Right hindlimb (tissue), 1 donor: ENCODE data around the gene RFTN1.
"Not testable (repeated sequence)": the region's sequence is repeated elsewhere in the genome, so short reads cannot be mapped to it uniquely, and the experiment has no call there.

Experiments used
- DNase-seq: peaks from one replicate; pipeline ENCODE4 v3.0.0-alpha.2; 2018

The RFTN1 gene

DNA sequence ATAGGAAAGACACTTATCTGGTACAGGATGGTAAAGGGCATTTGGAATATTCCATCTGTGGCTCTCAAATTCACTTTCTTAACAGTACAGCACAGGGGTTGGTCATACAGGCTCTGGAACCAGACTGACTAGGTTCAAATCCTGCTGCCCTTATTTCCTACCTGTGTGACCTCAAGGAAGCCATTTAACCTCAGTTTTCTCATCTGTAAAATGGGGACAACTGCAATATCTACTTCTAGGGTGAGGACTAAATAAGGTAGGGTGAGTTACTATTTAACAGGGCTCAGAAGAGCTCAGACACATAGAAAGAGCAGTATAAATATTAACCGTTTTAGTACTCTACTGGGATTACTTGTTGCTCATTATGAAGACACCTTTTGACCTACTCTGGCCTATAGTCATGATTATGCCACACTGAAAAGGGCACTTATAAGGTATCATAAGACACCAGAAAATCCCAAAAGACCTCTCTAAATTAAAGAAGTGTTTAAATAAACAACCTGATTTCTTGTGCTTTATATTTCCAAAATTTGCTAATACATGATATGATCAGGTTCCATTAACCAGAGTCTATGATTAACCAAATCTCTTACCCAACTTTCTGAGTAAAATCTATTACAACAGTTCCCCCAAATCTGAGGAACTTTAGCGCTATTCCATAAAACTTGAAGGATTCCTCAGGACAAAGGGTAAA lies 6.5 kb downstream of the RFTN1 start:
- no peak for DNase-seq

DNA sequence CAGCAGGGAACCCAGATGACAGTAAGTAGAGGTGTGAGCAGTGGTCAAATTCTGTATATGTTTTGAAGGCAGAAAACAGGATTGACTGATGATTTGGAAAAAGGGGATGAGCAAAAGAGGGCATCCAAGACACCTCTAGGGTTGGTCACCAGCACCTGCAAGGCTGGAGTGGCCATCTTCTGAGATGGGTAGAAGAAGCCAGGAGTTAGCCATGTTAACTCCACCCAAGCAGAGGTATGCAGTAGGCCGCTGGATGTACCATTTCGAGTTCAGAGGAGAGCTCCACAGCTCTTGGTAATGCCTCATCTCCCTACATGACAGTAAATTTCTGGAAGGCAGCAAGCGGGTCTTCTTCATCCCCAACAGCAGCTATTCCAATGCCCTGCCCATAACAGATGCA lies 7.0 kb downstream of the RFTN1 start:
- DNase-seq: no peak

DNA sequence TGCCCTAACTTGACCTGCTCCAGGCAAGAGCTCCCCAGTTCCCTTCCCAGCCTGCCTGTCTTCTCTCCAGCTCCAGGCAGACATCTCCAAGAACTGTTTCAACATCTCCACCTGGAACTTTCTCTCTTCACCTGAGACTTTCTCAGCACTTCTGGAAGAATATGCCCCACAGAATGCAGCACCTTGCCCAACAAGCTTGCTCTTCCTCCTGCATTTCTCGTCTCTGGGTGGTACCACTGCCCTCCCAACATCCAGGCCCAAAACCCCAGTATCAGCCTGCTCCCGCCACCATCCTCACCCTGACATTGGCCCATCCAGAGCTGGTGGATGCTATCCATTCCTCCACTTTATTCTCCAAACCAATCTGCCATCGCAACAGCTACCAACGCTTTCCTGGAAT lies 8.8 kb downstream of the RFTN1 start:
- DNase-seq: no peak

DNA sequence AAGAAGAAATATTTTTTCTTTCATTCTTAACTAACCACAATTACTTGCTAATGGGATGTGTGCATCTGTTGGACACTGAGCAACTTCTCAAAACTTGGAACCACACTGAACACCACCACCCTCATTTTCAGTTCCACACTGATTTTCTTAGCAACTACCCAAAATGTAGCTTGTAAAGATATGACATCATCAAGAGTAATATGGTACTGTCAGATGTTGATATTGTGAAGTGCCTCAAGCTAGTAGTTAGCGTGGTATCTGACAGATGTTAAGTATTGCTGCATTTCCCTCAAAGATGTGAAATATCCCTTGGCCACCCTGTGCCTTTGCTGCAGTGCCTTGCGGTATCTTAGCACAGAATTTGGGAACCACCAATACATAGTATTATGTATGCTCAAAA lies 9.3 kb downstream of the RFTN1 start:
- no peak for DNase-seq

DNA sequence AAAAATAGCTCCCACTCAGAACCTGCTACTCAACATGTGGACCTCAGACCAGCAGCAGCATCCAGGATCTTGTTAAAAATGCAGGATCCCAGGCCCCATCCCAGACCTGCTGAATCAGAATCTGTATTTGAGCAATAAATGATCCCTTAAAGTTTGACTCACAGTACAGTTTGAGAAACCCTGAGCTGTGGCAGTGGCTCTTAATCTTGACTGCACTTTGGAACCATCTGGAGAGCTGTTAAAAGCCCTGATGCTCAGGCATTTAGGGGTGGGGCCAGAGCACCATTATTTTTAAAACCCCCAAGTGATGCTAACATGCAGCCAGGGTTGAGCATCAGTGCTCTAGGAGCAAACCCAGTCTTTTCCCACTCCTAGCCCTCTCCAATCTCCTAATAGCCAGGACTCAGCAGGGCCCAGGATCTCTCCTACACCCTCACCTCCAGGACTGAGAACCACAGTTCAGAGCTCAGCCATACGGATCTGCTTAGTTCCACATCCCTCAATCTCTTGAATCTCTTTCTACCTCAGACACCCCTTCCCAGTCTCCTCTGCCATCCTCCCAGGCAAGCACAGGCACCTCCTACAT lies 10.2 kb downstream of the RFTN1 start:
- DNase-seq: no peak

DNA sequence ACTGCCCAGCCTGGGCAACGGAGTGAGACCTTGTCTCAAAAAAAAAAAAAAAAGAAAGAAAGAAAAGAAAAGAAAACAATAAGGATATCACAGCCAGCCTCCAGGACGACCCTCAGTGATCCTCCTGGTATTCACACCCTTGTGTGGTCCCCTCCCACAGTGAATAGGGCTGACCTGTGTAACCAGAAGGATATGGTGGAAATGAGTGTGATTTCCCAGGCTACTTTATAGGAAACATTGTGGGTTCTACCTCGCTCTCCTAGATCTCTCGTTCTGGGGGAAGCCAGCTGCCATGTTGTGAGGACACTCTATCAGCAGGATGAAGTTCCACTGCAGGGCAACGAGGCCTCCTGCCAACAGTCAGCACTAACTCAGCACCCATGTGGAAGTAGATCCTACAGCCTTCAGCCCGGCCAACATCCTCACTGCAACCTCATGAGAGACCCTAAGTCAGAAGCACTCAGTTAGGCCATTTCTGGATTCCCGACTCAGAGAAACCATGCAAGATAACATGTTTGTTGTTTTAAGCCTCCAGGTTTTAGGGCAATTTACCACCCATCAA lies 11.1 kb downstream of the RFTN1 start:
- DNase-seq: no peak

DNA sequence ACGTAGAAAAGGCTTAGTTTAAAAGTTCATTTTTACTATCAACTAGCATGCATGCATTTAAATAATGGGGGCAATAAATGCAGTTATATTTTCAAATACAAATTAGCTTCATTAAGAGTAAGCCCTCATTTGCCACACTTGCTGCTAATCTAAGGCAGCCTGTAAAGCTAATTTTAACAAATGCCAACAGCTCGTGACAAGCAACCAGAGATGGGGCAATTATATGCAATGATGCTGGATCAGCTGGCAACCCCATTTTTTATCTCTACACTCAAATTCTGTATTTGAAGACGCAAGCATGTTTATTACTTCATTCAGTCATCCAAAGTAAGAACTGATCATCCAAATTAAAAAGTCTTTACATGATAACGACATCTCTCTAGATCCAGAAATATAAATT lies 12.1 kb downstream of the RFTN1 start:
- DNase-seq: no peak

DNA sequence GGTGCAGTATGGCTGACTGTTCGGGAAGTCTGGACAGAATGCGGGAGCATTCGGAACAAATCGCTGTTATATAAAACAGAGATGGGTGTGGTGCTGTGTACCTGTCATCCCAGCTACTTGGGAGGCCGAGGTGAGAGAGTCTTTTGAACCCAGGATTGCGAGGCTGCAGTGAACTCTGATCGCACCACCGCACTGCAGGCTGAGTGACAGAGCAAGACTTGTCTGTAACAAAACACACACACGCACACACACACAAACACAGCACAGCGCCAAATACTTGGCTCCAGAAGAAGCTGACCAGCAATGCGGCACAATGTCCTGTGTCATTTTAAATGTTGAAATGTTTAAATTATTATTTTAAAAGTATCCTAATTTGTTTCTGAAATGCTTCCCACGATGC lies 12.6 kb downstream of the RFTN1 start:
- no peak for DNase-seq

DNA sequence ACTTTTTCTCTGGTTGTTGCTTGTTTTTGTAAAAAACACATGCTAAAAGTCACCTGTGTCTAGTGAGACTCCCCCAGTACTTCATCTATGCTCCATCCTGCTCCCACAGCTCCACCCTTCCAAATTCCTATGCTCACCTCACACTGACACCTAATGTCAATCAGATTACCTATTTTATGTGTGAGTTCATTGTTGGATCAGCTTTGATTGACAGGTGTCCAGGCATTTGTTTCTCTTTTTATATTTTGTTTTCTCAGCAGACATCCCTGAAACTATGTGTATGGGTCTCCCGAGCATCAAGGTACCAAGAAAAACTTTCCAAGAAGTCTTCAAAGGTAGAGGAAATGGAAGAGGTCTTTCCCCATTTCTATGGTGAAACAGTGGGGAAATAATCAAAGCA lies 13.4 kb downstream of the RFTN1 start:
- no peak for DNase-seq

DNA sequence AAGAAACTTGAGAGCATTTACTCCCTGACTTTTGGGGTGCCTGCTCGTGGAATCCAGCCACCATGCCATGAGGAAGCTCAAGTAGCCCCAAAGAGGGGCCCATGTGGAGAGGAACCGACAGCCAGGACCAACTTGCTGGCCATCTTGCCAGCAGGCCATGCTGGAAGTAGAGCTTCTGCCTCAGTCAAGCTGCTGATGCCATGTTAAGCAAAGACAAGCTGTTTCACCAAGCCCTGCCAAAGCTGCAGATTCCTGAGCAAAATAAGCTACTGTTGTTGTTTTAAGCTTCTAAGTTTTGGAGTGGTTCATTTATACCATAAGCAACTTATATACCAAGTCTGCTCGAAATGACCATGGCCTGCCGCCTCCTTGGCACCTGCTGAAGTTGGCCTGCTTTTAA lies 14.1 kb downstream of the RFTN1 start:
- DNase-seq: no peak

DNA sequence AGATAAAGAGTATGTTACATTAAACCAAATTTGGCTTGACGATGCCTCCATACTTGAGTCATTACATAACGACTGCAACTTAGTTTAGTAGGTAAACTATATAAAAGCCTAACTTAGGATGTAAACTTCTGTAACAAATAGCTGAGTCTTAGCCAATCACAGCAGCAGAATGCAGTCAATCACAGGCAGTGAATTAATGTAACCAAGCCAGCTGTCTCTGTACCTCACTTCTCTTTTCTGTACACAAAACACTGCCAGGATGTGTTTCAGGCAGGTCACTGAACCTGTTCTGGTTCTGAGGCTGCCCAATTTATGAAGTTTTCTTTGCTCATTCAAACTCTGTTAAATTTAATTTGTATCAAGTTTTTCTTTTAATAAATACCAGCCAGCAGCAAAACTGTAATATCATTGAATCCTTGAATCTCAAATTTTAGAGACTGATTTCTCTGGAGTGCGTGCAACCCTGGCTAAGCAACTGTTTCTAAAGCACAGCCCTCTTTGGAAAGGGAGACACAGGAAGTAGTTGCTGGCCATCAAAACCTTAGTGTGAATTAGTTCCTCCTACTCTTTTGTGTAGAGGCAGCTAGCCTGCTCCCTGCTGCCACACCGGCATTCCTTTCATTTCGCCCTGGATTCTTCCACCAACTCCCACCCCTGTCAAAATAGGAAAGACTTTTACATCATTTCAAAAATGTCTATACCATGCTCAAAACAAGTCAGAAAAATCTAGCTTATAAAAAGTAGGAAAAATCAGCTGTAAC lies 15.2 kb downstream of the RFTN1 start:
- DNase-seq: no peak

DNA sequence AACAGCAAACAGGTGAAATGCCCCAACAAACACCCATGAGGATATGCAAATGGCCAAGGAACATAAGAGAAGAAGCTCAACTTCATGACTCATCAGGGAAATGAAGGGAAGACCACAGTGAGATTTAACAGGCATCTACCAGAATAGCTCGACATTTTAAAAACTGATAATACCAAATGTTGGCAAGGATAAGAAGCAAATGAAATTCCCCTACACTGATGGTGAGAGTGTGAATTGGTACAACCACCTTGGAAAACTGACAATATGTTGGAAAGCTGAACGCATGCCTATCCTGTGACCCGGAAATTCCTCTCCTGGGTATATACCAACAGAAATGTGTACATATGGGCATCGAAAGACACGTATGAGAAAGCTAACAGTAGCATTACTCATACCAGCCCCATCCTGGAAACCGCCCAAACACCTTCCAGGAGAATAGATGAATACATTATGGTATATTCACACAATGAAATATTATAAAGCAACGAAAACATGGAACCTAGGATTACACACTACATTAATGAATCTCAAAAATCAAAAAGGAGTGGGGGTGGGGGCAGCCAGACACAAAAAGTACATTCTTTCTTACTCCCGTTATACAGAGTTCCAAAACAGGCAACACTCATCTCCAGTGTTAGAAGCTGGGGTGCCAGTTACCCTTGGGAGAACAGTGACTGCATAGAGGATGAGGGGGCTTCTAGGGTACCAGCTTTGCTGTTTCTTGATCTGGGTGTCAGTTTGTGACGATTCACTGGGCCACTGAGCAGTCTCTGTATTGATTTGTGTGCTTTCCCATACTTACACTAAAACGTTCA lies 16.9 kb downstream of the RFTN1 start:
- DNase-seq: no peak

DNA sequence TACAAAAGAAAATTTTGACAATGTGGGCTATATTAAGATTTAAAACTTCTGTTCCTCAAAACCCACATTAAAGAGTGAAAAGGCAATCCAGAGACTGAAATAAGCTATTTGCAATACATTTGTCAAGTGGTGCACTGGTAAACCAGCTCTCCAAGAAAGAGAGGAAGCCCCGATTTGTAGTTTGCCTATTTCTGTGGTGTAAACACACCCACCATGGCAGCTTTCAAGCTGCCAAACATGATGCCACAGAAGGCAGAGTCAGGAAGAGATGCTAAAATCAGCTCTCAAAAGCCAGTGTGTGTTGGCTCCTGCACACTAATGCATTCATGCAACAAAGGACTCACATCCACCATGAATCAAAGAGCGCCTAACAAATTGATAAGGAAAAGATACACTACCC lies 17.5 kb downstream of the RFTN1 start:
- no peak for DNase-seq

DNA sequence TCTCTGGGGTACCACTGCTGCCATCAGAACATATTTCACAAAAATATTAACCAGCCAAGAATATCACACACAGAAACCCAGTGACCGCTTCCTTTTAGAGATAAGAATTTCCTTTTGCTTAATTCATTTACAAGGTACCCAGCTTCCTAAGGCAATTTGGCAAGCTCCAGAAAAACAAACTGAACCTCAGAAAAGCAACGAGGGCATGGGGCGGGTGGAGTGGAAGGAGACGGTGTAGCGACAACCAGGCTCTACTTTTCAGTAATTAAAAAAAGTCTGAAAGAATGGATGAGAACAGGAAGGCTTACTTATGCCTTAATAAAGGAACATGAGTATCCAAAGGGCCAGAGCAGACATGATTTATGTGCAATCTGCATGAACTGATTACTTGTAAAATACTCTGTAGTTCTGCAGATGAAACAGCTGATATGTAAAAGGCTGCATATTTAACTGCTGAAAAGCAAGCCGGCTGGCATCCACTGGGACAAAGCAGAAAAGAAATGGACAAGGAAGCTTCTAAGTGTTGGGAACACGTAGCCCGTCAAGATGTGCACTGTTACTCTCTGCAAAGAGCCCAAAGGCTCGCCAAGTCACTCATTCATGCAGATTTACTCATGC lies 18.6 kb downstream of the RFTN1 start:
- no peak for DNase-seq

DNA sequence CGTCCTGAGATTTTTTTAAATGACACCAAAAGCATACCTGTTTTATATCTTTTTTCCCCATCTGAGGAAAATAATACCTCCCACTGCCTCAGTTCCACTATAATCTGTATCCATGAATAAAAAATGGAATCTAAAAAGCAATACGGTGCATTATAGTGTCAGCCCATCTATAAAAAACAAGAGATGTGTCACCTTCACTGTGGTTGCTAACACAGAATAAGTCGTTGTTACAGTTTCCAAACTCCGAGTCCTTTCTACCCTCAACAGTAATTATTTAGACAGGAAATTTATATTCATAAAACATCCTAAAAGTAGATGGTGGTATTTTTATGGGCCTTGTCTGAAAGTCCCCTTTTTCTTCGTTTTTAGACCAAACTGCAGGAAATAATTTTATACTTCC lies 19.4 kb downstream of the RFTN1 start:
- no peak for DNase-seq

DNA sequence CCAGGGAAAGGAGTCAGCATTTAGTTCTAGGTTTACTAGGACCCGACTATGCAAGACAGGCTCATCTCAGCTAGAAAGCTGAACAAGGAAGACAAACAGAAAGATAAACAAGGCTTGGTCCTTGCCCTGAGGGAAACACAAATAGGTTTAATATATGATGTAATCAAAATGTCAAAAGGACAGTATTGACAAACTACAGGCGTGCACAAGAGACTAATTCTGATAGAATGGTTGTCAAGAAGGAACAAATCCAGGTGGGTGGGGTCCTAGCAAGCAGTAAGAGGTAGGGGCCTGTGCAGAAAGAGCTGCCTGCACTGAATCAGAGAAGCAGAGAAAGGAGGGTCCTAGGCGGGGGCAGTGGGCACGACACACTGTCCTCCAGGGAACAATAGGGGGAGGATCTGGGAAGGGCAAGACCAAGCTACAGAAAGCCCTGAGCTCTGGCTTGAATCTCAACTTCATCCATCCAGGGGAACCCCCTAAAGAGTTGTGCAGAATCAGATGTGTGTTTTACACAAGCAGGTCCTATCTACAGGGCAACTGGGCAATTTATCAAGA lies 23.4 kb downstream of the RFTN1 start:
- DNase-seq: no peak

DNA sequence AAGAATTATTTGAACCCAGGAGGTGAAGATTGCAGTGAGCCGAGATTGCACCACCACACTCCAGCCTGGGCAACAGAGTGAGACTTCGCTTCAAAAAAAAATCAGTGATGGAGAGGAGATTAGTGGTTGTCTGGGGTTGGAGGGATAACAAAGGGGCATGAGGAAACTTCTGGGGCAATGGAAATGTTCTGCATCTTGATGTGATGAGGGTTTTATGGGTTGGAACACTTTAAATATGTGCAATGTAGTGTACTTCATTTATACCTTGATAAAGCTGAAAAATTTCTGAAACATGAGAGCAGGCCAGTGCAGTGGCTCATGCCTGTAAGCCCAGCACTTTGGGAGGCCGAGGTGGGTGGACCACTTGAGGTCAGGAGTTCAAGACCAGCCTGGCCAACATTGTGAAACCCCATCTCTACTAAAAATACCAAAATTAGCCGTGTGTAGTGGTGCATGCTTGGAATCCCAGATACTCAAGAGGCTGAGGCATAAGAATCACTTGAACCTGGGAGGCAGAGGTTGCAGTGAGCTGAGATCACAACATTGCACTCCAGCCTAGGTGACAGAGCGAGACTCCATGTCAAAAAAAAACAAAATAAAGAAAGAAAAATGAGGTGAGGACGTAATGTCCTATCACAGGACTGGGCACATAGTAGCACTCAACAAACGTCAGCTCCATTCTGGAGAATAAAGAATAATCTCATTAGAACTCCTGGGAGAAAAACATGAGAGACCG lies 24.0 kb downstream of the RFTN1 start:
- DNase-seq: not testable (repeated sequence)

DNA sequence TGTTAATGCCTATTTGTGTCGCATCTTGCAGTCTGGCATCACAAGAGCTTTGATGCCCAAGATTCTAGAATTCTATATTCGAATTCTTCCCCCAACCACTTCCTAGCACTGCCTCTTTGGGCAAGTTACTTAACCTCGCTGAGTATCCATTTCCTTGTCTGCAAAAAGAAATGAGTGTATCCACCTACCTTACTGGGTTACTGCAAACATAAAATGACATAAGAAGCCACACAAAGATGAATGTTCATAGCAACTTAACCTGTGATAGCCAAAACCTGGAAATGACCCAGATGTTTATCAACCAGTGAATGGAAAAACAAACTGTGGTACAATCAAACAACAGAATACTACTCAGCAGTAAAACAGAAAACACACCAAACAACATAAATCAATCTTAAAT lies 24.9 kb downstream of the RFTN1 start:
- DNase-seq: no peak

DNA sequence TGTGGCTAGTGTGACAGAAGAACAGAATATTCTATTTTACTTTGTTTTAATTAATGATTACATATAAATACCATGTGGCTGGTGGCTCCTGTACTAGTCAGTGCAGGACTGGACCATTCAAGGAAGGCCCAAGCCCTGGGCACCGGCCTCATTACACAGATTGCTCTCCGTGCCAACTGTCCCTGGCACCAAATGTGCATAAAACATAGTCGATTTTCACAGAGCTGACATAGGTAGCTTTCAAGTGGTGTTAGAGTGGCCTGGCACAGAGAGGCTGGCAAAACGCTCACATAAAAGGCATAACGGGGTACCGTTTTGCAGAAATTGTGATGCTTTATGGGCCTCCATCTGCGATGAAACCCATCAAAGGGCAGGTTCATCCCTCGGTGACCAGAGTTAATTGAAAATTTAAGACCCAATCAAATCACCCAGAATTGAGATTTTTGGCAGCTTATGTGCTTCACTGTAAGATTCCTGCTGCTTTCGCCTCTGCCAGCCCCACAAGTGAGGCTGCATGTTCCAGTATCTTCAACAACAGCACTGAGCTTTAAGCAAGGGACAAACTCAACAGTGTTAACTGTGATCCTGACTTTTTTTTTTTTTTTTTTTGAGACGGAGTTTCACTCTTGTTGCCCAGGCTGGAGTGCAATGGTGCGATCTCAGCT lies 25.9 kb downstream of the RFTN1 start:
- DNase-seq: no peak

DNA sequence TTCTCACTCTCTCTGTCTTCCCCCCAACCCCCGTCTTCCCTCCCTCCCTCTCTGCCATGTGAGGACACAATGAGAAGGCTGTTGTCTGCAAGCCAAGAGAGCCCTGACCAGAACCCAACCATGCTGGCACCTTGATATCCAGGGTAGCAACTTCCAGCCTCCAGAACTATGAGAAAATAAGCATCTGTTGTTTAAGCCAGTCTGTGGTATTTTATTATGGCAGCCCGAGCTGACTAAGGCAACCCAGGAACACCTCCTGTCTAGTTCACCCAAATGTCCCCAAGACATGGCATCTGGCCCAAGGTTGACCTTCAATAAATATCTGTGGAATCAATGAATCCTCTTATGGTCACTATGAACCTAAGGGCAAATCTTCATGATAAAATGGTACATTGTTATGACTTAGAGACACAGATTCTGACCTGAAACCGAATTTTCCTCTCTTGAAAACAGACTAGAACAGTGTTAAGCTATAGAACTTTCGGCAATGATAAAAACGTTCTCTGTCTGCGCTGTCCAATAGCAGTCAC lies 26.5 kb downstream of the RFTN1 start:
- DNase-seq: no peak

DNA sequence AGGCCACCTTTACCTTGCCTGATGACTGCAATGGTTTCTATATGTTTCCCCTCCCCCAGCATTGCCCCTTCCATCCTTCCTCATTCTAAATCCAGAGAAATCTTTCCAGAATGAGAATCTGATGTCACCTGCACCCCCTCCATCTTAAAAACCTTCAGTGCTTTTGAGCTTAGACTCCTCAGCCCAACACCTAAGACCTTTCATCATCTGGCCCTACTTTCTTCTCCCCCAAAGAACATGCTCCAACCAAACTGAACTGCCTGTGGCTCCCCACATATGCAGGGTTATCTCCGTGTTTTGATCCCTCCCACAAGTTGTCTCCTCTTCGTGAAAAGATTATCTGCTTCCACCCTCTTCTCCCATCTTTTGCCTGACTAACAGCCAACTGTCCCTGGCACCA lies 27.3 kb downstream of the RFTN1 start:
- DNase-seq: no peak
